ENCODE results near the gene OTOS.
A peak's percentile ranks its signal among the peaks of the same experiment; 100 is the strongest.

Gene OTOS

GRCh38 chr2:240149943-240150784 is 9.7 kb upstream of the OTOS start:
- peak; percentile 20 for DNase-seq

GRCh38 chr2:240147911-240148587 is 7.6 kb upstream of the OTOS start:
- no peak for DNase-seq

GRCh38 chr2:240147382-240147781 is 6.9 kb upstream of the OTOS start:
- DNase-seq: no peak

- DNase-seq: no peak
Observed at GRCh38 chr2:240146627-240147278, 6.3 kb upstream of the OTOS start.

- peak; percentile 2 for DNase-seq
Observed at GRCh38 chr2:240146141-240146561, 5.7 kb upstream of the OTOS start.

- DNase-seq: no peak
Observed at GRCh38 chr2:240145461-240145860, 5.0 kb upstream of the OTOS start.

- DNase-seq: no peak
Observed at GRCh38 chr2:240144649-240145261, 4.3 kb upstream of the OTOS start.

- DNase-seq: peak; percentile 11
Observed at GRCh38 chr2:240143801-240144648, 3.6 kb upstream of the OTOS start.

GRCh38 chr2:240143276-240143675 is 2.8 kb upstream of the OTOS start:
- DNase-seq: no peak

- no peak for DNase-seq
Observed at GRCh38 chr2:240142859-240143258, 2.4 kb upstream of the OTOS start.

- no peak for DNase-seq
Observed at GRCh38 chr2:240142256-240142775, 1.9 kb upstream of the OTOS start.

- no peak for DNase-seq
Observed at GRCh38 chr2:240141736-240142135, 1.3 kb upstream of the OTOS start.

- no peak for DNase-seq
Observed at GRCh38 chr2:240140920-240141319, 462 bp upstream of the OTOS start.

GRCh38 chr2:240139666-240140393 is 628 bp downstream of the OTOS start:
- DNase-seq: no peak

GRCh38 chr2:240139011-240139441 is 1.4 kb downstream of the OTOS start:
- DNase-seq: no peak

GRCh38 chr2:240138254-240138984 is 2.0 kb downstream of the OTOS start:
- DNase-seq: no peak

- no peak for DNase-seq
Observed at GRCh38 chr2:240137596-240138253, 2.7 kb downstream of the OTOS start.

GRCh38 chr2:240136671-240137292 is 3.7 kb downstream of the OTOS start:
- DNase-seq: no peak

GRCh38 chr2:240136013-240136670 is 4.3 kb downstream of the OTOS start, which contains the start of gene COPS9:
COPS9 (minus strand) TSS chr2:240136305; CDS start chr2:240136284, 21 bp downstream.
- DNase-seq: peak; percentile 38
